Fibroblast of skin of left quadriceps (primary cell): ENCODE data around the gene SLC47A2.

Source experiments
- DNase-seq, 2 experiments: peaks; one replicate each; pipeline ENCODE4 v3.0.0-alpha.2; 2013; ENCODE audit warnings: low read depth in 2 of 2

SLC47A2 gene

GRCh38 chr17:19747829-19748806, 31.7 kb upstream of the SLC47A2 start, which contains the start of gene ALDH3A1:
ALDH3A1 (minus strand) TSS chr17:19748298; CDS start chr17:19745129, 3,169 bp downstream.
- no peak for DNase-seq

- DNase-seq: no peak
Observed at GRCh38 chr17:19747159-19747719, 30.9 kb upstream of the SLC47A2 start.

GRCh38 chr17:19746517-19746916, 30.1 kb upstream of the SLC47A2 start:
- no peak for DNase-seq

- DNase-seq: peak; percentile 12 to 20
Observed at GRCh38 chr17:19744922-19745757, 28.8 kb upstream of the SLC47A2 start.

GRCh38 chr17:19744492-19744891, 28.1 kb upstream of the SLC47A2 start:
- DNase-seq: no peak

GRCh38 chr17:19743101-19744100, 27.0 kb upstream of the SLC47A2 start:
- no peak for DNase-seq

- no peak for DNase-seq
Observed at GRCh38 chr17:19742495-19742894, 26.1 kb upstream of the SLC47A2 start.

GRCh38 chr17:19741832-19742457, 25.6 kb upstream of the SLC47A2 start:
- DNase-seq: no peak

- no peak for DNase-seq
Observed at GRCh38 chr17:19740933-19741332, 24.5 kb upstream of the SLC47A2 start.

GRCh38 chr17:19739241-19740201, 23.1 kb upstream of the SLC47A2 start:
- DNase-seq: no peak

GRCh38 chr17:19738757-19739156, 22.4 kb upstream of the SLC47A2 start:
- no peak for DNase-seq

- DNase-seq: no peak
Observed at GRCh38 chr17:19738073-19738449, 21.7 kb upstream of the SLC47A2 start.

GRCh38 chr17:19737305-19738072, 21.1 kb upstream of the SLC47A2 start:
- DNase-seq: no peak

- no peak for DNase-seq
Observed at GRCh38 chr17:19736071-19736470, 19.7 kb upstream of the SLC47A2 start.

GRCh38 chr17:19733953-19734526, 17.7 kb upstream of the SLC47A2 start:
- no peak for DNase-seq

- DNase-seq: no peak
Observed at GRCh38 chr17:19731626-19732025, 15.2 kb upstream of the SLC47A2 start.

- no peak for DNase-seq
Observed at GRCh38 chr17:19730843-19731242, 14.5 kb upstream of the SLC47A2 start.

- no peak for DNase-seq
Observed at GRCh38 chr17:19729900-19730299, 13.5 kb upstream of the SLC47A2 start.
